Activated CD8-positive, alpha-beta memory T cell treated with anti-CD3 and anti-CD28 coated beads, Interleukin-2, amount 50 U/mL, for 24 hours (primary cell): ENCODE results near the gene CELF5.
"Not testable (repeated sequence)": the region's sequence is repeated elsewhere in the genome, so short reads cannot be mapped to it uniquely, and the experiment has no call there.

ENCODE experiments used
- DNase-seq: peaks from one replicate; pipeline ENCODE4 v3.0.0-alpha.2; 2020; ENCODE audit errors: extremely low read depth

The CELF5 gene

GRCh38 chr19:3322199-3322978, 97.9 kb downstream of the CELF5 start:
- DNase-seq, result no peak

GRCh38 chr19:3323026-3323425, 98.6 kb downstream of the CELF5 start:
- no peak for DNase-seq

DNA sequence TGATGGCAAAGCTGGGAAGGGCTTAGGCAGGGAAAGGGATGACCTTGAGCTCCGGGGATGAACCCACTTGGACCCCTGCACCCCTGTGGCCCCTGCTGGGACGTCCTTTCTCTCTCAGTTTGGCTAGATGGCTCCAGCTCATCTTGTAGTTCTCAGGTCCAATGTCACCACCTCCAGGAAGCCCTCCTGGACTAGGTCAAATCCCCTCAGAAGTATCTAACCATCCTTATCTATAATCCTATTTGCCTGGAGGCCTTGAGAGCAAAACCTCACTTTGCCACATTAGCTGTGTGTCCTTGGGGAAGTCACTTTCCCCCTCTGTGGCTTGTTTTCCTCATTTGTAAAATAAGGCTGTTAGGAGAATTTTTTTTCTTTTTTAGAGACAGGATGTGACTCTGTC, 99.2 kb downstream of the CELF5 start:
- no peak for DNase-seq

- peak; percentile 53 for DNase-seq
Observed at GRCh38 chr19:3324405-3324856, 100.0 kb downstream of the CELF5 start.

- no peak for DNase-seq
Observed at GRCh38 chr19:3325451-3325850, 101.0 kb downstream of the CELF5 start.

DNA sequence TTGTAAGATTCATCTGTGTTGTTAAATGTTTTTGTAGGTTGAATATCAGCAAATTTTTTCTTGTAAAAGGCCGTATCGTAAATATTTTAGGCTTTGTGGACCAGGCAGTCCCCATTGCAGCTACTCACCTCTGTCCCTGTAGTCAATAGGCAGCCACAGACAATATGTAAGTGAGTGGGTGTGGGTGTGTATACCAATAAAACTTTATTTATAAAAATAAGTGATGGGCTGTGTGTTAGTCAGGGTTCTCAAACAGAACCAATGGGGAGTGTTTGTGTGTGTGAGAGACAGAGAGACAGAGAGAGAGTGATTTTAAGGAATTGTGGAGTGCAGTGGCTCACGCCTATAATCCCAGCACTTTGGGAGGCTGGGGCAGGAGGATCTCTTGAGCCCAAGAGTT, 104.3 kb downstream of the CELF5 start:
- DNase-seq, result no peak

GRCh38 chr19:3330047-3330446, 105.6 kb downstream of the CELF5 start:
- no peak for DNase-seq

GRCh38 chr19:3332232-3332631, 107.8 kb downstream of the CELF5 start:
- DNase-seq, result not testable (repeated sequence)

DNA sequence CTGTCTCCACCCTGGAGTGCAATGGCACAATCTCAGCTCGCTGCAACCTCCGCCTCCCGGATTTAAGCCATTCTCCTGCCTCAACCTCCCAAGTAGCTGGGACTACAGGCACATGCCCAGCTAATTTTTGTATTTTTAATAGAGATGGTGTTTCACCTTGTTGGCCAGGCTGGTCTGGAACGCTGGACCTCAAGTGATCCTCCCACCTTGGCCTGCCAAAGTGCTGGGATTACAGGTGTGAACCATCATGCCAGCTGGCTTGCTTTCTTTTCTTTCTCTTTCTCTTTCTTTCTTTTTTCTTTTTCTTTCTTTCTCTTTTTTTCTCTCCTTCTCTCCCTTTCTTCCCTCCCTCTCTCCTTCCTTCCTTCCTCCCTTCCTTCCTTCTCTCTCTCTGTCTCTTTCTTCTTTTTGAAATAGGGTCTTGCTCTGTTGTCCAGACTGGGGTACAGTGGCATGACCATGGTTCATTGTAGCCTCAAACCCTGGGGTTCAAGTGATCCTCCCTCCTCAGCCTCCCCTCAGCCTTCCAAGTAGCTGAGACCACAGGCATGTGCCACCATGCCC, 108.6 kb downstream of the CELF5 start:
- DNase-seq, result no peak

- no peak for DNase-seq
Observed at GRCh38 chr19:3333662-3334061, 109.2 kb downstream of the CELF5 start.

DNA sequence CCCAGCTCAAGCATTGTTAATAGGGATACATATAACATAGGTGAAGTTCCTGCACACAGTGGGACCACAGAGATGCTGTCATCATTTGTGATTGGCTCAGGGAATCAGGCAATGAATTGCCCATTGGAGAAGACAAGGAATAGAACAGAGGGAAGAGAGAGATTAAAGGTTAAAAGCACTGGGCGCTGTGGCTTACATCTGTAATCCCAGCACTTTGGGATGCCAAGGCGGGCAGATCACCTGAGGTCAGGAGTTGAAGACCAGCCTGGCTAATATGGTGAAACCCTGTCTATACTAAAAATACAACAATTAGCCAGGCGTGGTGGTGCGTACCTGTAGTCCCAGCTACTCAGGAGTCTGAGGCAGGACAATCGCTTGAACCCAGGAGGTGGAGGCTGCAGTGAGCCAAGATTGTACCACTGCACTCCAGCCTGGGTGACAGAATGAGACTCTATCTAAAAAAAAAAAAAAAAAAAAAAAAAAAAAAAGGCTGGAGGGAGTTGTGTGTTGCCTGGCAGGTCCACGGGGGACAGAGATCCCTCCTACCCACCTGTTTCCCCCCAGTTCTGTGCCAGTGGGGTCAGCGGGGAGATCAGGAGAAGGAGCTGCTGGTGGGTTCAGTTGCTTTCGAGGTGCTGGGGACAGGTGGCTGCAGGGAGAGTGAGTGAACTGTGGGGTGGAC, 110.4 kb downstream of the CELF5 start:
- DNase-seq, result not testable (repeated sequence)

- no peak for DNase-seq
Observed at GRCh38 chr19:3335431-3336350, 111.2 kb downstream of the CELF5 start.

DNA sequence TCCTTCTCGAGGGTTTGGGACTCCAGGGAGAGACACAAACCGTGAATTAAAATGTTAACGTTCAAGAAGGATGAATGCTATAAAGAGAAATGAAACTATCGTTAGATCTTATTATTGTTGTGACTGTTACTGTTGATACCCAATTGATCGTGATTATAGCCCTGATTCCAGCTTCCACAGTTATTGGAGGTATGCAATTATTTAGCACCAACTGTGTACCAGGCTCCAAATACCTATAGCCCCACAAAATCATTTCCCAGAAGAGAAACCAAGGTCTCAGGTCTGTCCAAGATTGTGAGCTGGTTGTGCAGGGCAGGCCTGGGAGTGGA, 111.9 kb downstream of the CELF5 start:
- DNase-seq, result no peak

DNA sequence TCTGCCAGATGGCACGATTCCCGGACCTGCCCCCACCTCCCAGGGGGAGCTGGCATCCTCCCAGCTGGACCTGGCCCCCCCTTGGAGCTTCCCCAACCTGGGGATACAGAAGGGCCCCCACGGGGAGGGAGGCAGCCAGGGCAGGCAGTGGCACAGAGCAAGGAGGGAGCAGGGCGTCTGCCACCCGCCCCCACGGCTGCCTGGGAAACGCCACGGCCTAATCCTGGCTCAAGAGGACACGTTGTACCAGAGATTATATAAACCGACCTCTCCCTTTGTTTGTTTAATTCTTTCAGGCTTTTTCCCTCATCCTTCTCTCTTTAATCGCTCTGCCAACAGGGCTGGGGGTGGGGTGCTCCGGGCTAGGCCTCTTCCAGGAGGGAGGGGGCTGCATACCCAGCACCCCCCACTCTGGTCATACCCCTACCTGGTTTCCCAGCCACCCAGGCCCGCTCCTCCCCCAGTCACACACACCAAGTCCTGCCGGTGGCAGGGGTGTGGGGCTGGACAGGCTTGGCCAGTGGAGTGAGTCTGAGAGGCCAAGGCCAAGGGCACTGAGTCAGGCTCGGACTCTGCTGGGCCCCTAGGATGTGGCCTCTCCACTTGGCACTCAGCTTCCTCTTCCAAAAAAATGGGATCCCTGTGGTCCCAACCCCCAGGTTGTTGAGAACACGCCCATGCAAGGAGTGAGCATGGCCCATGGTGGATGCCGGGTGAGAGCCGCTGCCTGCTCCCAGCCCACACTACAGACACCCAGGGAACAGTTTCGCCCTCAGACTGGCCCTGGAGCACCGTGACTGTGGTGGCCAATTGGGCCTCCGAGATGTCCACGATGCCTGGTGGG, 112.4 kb downstream of the CELF5 start:
- no peak for DNase-seq

DNA sequence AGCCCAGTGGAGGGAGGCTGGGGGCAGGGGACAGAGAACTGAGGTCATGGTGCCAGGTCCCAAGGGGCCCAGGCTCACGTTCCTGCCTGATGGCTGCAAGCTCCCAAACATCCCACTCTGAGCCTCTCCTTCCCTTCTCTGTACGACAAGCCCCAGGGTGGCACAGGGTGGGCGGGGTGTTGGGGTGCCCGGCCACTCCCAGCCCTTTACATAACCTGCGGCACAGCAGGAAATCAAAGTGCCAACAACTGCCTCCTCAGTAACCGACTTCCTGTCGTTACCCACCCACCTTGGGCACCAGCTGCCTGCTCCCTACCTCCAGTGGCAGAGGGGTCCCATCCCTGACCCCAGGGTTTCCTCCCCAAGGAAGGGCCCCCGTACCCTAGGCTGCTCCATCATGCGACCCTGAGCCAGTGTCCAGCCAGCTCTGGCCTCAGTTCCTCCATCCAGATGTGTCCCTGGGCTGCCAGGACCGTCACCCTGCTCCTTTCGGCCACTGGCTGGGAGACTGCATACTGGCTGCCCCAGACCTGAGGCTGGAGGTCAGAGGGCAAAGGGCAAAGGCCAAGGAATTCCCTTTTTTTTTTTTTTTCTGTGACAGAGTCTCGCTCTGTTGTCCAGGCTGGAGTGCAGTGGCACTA, 114.2 kb downstream of the CELF5 start:
- DNase-seq, result no peak

GRCh38 chr19:3340340-3340739, 115.9 kb downstream of the CELF5 start:
- no peak for DNase-seq

DNA sequence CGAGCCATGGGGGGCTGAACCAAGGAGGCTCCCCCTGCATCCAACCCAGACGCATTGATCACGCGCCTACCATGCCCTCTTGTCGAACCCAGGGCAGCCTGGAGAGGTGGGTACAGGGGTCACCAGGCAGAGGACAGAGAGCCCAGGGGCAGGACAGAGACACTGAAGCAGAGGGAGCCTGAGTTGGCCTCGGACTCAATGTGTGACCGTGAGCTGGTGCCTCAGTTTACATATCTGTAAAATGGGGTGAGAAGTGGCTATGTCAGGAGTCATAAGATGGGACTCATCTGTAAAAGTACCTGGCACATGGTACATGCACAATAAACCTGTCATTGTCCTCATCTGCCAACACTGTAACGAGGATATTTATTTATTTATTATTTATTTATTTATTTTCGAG, 117.8 kb downstream of the CELF5 start:
- no peak for DNase-seq

GRCh38 chr19:3342962-3343361, 118.5 kb downstream of the CELF5 start:
- not testable (repeated sequence) for DNase-seq

DNA sequence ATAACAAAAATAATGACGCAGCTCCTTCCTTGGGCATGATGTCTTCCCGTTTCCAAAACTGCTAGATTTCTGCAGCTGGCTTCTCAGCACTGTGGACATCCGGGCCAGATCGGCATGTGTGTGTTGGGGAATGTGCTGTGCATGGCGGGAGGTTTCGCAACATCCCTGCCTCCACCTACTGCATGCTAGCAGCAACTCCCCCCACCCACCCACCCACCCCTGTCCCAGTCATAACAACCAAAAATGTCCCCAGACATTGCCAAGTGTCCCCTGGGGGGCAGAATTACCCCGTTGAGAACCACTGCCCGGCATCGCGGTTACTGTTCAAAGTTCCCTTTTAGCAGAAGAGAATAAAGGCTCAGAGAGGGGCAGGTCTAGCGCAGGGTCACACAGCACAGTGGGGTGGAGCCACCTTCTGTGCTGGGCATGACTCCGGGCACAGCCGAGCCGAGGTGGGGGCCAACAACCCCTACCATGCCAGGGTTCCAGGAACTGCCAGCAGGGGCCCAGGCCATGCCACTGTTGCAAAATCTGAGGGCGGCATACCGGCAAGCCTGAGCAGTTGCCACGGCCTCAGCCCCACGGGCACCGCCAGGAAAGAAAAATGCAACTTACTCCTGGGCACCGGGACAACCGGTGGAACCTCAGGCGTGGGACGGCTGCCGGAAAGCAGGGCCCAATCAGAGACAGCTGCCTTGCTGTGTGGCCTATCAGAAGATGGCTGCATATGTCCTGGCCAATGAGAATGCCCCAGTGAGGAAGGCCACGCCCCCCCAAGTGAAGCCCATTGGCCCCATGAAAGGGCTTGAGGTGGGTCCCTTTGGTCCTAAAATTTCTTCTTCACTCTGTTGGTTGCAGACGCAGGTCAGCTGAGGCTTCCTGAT, 119.4 kb downstream of the CELF5 start:
- DNase-seq, result no peak
